Mesendoderm (in vitro differentiated cells): Measurements from ENCODE around the gene RSPRY1.

ENCODE experiments used
- DNase-seq: peaks from one replicate; pipeline ENCODE4 v3.0.0; 2013
- H2AK5ac ChIP-seq: 2 replicates; pipeline ENCODE4 v1.6.1; 2013; ENCODE audit warnings: low read length, inconsistent platforms
- H2BK120ac ChIP-seq: 2 replicates; pipeline ENCODE4 v1.6.1; 2013; ENCODE audit warnings: low read depth, mild to moderate bottlenecking, low read length, moderate library complexity, mixed read lengths
- H2BK15ac ChIP-seq: replicated peaks from 2 replicates; pipeline ENCODE4 v1.6.1; 2013; ENCODE audit warnings: low read depth, mild to moderate bottlenecking, moderate library complexity
- H2BK5ac ChIP-seq: 2 replicates; pipeline ENCODE4 v1.6.1; 2013; ENCODE audit warnings: low read length, inconsistent platforms
- H3K18ac ChIP-seq: 2 replicates; pipeline ENCODE4 v1.6.1; 2013; ENCODE audit warnings: mild to moderate bottlenecking, low read length, mixed read lengths
- H3K23ac ChIP-seq: one replicate; pipeline ENCODE4 v1.6.1; 2013; ENCODE audit warnings: low read length
- H3K27ac ChIP-seq: 2 replicates; pipeline ENCODE4 v1.5.1; 2013; ENCODE audit warnings: low read depth, mild to moderate bottlenecking, inconsistent platforms, low read length, moderate library complexity
- H3K27me3 ChIP-seq: 2 replicates; pipeline ENCODE4 v1.6.1; 2013; ENCODE audit warnings: low read length, control low read depth, mild to moderate bottlenecking, inconsistent platforms; ENCODE audit not compliant: insufficient read depth, poor library complexity
- H3K36me3 ChIP-seq: 2 replicates; pipeline ENCODE4 v1.6.1; 2013; ENCODE audit warnings: low read length, inconsistent platforms; ENCODE audit not compliant: control insufficient read depth, insufficient read depth
- H3K4ac ChIP-seq: one replicate; pipeline ENCODE4 v1.6.1; 2013; ENCODE audit warnings: low read depth, mild to moderate bottlenecking, low read length, moderate library complexity
- H3K4me1 ChIP-seq: 2 replicates; pipeline ENCODE4 v1.6.1; 2013; ENCODE audit warnings: low read depth, low read length, inconsistent platforms; ENCODE audit not compliant: control insufficient read depth
- H3K4me2 ChIP-seq: 2 replicates; pipeline ENCODE4 v1.6.1; 2013; ENCODE audit warnings: low read length
- H3K4me3 ChIP-seq: 2 replicates; pipeline ENCODE4 v1.5.1; 2013; ENCODE audit warnings: mild to moderate bottlenecking, low read length
- H3K56ac ChIP-seq: one replicate; pipeline ENCODE4 v1.6.1; 2013; ENCODE audit warnings: low read length
- H3K79me1 ChIP-seq: 2 replicates; pipeline ENCODE4 v1.6.1; 2013; ENCODE audit warnings: low read length, inconsistent platforms
- H3K79me2 ChIP-seq: 2 replicates; pipeline ENCODE4 v1.6.1; 2013; ENCODE audit warnings: mild to moderate bottlenecking, low read length; ENCODE audit not compliant: control insufficient read depth, insufficient read depth
- H3K9ac ChIP-seq: 2 replicates; pipeline ENCODE4 v1.6.1; 2013; ENCODE audit warnings: low read length, inconsistent platforms
- H4K5ac ChIP-seq: one replicate; pipeline ENCODE4 v1.6.1; 2013; ENCODE audit warnings: low read length
- H4K8ac ChIP-seq: one replicate; pipeline ENCODE4 v1.6.1; 2013; ENCODE audit warnings: low read depth, mild to moderate bottlenecking, control low read depth, low read length, moderate library complexity
- WGBS: extraction: QIAGEN DNeasy Blood & Tissue Kit; methylation state at CpG from one replicate; pipeline ENCODE4 v1.1.7; 2013; ENCODE audit warnings: low lambda C conversion rate, missing lambda C conversion rate; ENCODE audit not compliant: insufficient coverage; ENCODE audit errors: extremely low coverage; 5-methylcytosine and 5-hydroxymethylcytosine counted together

Gene RSPRY1

GRCh38 chr16:57258226-57258909 is 72.2 kb downstream of the RSPRY1 start:
- Histone ChIP-seq H3K36me3 (no peaks in the 10 kb centered on the region), H2AK5ac (no peak overlapping the region), H3K9ac (no peak overlapping the region), H3K4me1 (peaks cover 5% of the 10 kb centered on the region), H3K4me2 (no peak overlapping the region), H3K56ac (no peak overlapping the region), H3K27me3 (no peaks in the 10 kb centered on the region), H2BK5ac (no peak overlapping the region), H3K23ac (no peak overlapping the region), H4K8ac (no peak overlapping the region), H3K79me1 (no peaks in the 10 kb centered on the region), H4K5ac (no peak overlapping the region), H3K27ac (no peak overlapping the region), H3K4ac (no peak overlapping the region), H2BK15ac (no peak overlapping the region), H3K79me2 (no peaks in the 10 kb centered on the region), H3K4me3 (no peak overlapping the region), H2BK120ac (no peak overlapping the region), H3K18ac (no peak overlapping the region)
- DNase-seq: no peak
- WGBS: no CpG with 5 or more reads among the region's 18 CpGs

DNA sequence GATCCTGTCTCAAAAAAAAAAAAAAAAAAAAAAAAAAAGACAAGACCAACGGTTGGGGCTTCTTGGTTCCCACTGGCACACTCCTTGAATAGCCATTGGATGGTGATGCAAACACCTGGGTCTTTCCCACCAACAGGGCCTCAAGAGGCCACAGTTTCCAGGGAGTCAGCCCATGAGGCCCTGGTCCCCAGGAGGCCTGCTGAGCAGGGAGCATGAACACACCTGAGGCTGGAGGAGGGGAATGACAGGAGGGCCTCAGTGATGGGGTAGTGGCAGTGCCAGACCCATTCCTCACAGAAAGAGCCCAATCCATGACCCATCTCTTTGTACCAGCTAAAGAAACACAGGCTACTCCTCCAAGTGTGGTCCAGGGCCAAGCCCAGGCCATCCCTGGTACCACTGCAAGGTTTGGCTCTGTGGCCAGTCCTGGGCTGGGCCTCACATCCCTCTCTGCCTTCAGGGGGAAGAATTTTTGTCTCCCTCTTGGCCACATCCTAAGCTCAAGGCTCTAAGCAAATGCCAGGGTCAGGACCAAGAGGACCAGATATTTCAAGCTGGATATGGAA is 72.9 kb downstream of the RSPRY1 start:
- no CpG with 5 or more reads among the region's 1 CpG for WGBS
- Histone ChIP-seq H2BK5ac (no peak overlapping the region), H3K4me3 (no peak overlapping the region), H3K27ac (no peak overlapping the region), H3K4ac (no peak overlapping the region), H4K8ac (no peak overlapping the region), H3K56ac (no peak overlapping the region), H2BK15ac (no peak overlapping the region), H3K4me1 (peaks cover 5% of the 10 kb centered on the region), H2AK5ac (peak overlapping the region; percentile 51), H3K9ac (no peak overlapping the region), H3K79me2 (no peaks in the 10 kb centered on the region), H3K36me3 (no peaks in the 10 kb centered on the region), H3K18ac (no peak overlapping the region), H3K4me2 (no peak overlapping the region), H3K23ac (no peak overlapping the region), H3K27me3 (no peaks in the 10 kb centered on the region), H4K5ac (no peak overlapping the region), H2BK120ac (no peak overlapping the region), H3K79me1 (no peaks in the 10 kb centered on the region)
- DNase-seq: no peak

- H3K27me3 ChIP-seq: no peaks in the 10 kb centered on the region
- no peaks in the 10 kb centered on the region for H3K79me2 ChIP-seq
- H3K18ac ChIP-seq: peak overlapping the region; percentile 42
- H2AK5ac ChIP-seq: no peak overlapping the region
- peak; percentile 91 for DNase-seq
- no CpG with 5 or more reads among the region's 16 CpGs for WGBS
- H3K4me1 ChIP-seq: peaks cover 5% of the 10 kb centered on the region
- H3K56ac ChIP-seq: peak overlapping the region; percentile 84
- H3K4ac ChIP-seq: no peak overlapping the region
- H3K4me3 ChIP-seq: no peak overlapping the region
- no peak overlapping the region for H4K8ac ChIP-seq
- no peak overlapping the region for H3K4me2 ChIP-seq
- H3K79me1 ChIP-seq: no peaks in the 10 kb centered on the region
- H3K9ac ChIP-seq: peak overlapping the region; percentile 1
- H2BK15ac ChIP-seq: no peak overlapping the region
- H3K27ac ChIP-seq: peak overlapping the region; percentile 95
- no peak overlapping the region for H2BK120ac ChIP-seq
- H2BK5ac ChIP-seq: peak overlapping the region; percentile 59
- H4K5ac ChIP-seq: peak overlapping the region; percentile 13
- H3K23ac ChIP-seq: peak overlapping the region; percentile 24
- H3K36me3 ChIP-seq: no peaks in the 10 kb centered on the region
Observed at GRCh38 chr16:57260294-57260929, 74.3 kb downstream of the RSPRY1 start.

- H2BK120ac ChIP-seq: no peak overlapping the region
- H3K79me1 ChIP-seq: no peaks in the 10 kb centered on the region
- no peak overlapping the region for H2BK5ac ChIP-seq
- H3K4ac ChIP-seq: no peak overlapping the region
- peaks cover 5% of the 10 kb centered on the region for H3K4me1 ChIP-seq
- H3K18ac ChIP-seq: no peak overlapping the region
- DNase-seq: no peak
- no peak overlapping the region for H3K27ac ChIP-seq
- no peak overlapping the region for H3K4me2 ChIP-seq
- no peak overlapping the region for H2AK5ac ChIP-seq
- H4K5ac ChIP-seq: no peak overlapping the region
- no peak overlapping the region for H3K4me3 ChIP-seq
- H3K23ac ChIP-seq: no peak overlapping the region
- H4K8ac ChIP-seq: no peak overlapping the region
- no peaks in the 10 kb centered on the region for H3K27me3 ChIP-seq
- no peaks in the 10 kb centered on the region for H3K36me3 ChIP-seq
- H2BK15ac ChIP-seq: no peak overlapping the region
- no peaks in the 10 kb centered on the region for H3K79me2 ChIP-seq
- H3K56ac ChIP-seq: no peak overlapping the region
- WGBS: no CpG with 5 or more reads among the region's 9 CpGs
- no peak overlapping the region for H3K9ac ChIP-seq
Observed at GRCh38 chr16:57261806-57262205, 75.7 kb downstream of the RSPRY1 start.

GRCh38 chr16:57262841-57263540 is 76.9 kb downstream of the RSPRY1 start:
- Histone ChIP-seq H3K36me3 (no peaks in the 10 kb centered on the region), H2BK120ac (no peak overlapping the region), H3K23ac (no peak overlapping the region), H3K79me1 (no peaks in the 10 kb centered on the region), H3K4ac (no peak overlapping the region), H2BK5ac (no peak overlapping the region), H3K79me2 (no peaks in the 10 kb centered on the region), H4K5ac (no peak overlapping the region), H3K4me1 (peaks cover 5% of the 10 kb centered on the region), H3K56ac (no peak overlapping the region), H3K18ac (no peak overlapping the region), H3K4me3 (no peak overlapping the region), H3K27ac (no peak overlapping the region), H3K27me3 (no peaks in the 10 kb centered on the region), H4K8ac (no peak overlapping the region), H3K4me2 (no peak overlapping the region), H2BK15ac (no peak overlapping the region), H3K9ac (no peak overlapping the region), H2AK5ac (no peak overlapping the region)
- no peak for DNase-seq
- no CpG with 5 or more reads among the region's 17 CpGs for WGBS
